BJ (cell line): Measurements from ENCODE around the gene GCSAM. TPM values are rescaled to one million over a fixed set of nuclear protein-coding genes. Genes with fewer than 3 reads are reported as not detected.

Experiments used
- CTCF ChIA-PET: fragments of 350-600 bp; formaldehyde crosslinking; extraction: SDS; loops from one replicate; lab custom pipeline; 2021; ENCODE audit warnings: antibody characterized with exemption, inconsistent platforms; lab: Yijun Ruan, JAX
- POLR2A ChIA-PET: fragments of 300-600 bp; sonication (Branson Sonifier 250); formaldehyde crosslinking; extraction: SDS; loops from one replicate; lab custom pipeline; 2021; ENCODE audit warnings: antibody characterized with exemption; lab: Charles Lee
- DNase-seq: peaks from one replicate; pipeline ENCODE4 v3.0.0-alpha.2; 2011; ENCODE audit warnings: low read depth
- H3K27me3 ChIP-seq: 2 replicates; pipeline ENCODE4 v1.6.0; 2011; ENCODE audit warnings: low read length; ENCODE audit not compliant: control insufficient read depth, insufficient read depth
- H3K36me3 ChIP-seq: 2 replicates; pipeline ENCODE4 v1.5.1; 2011; ENCODE audit warnings: low read length; ENCODE audit not compliant: control insufficient read depth, insufficient read depth
- H3K4me3 ChIP-seq: 2 replicates; pipeline ENCODE4 v1.5.1; 2011; ENCODE audit warnings: low read depth, mild to moderate bottlenecking, control low read depth, low read length
- CTCF ChIP-seq: IDR thresholded peaks from 2 replicates; pipeline ENCODE4 v1.5.1; 2011; ENCODE audit warnings: low read depth, mild to moderate bottlenecking, control low read depth, inconsistent platforms, low read length, moderate library complexity; ENCODE audit not compliant: insufficient read depth
- polyA plus RNA-seq: library from polyadenylated mRNA; depleted of rRNA; stranded (reverse); fragments of >200 nt; gene quantifications from 2 replicates; pipeline ENCODE4 v1.2.3, GENCODE V29; 2011

GCSAM gene
- polyA plus RNA-seq, 1 experiment = not detected

GRCh38 chr3:112109322-112109721, 23.7 kb downstream of the GCSAM start:
- Histone ChIP-seq H3K4me3 (no peak overlapping the region), H3K36me3 (0 out of 2 replicates have a peak, but pooled peaks cover 1% of the 10 kb centered on the region), H3K27me3 (no peaks in the 10 kb centered on the region)
- POLR2A ChIA-PET = no interaction called here
- TF ChIP-seq CTCF = no peak
- DNase-seq = no peak
- CTCF ChIA-PET = interaction anchor here (0.8 kb wide), 1 partner anchor 16 kb away, joined by 3 read pairs; no protein-coding TSS in a partner anchor

GRCh38 chr3:112104774-112105173, 28.3 kb downstream of the GCSAM start:
- ChIA-PET CTCF (interaction anchor here (1.2 kb wide), 1 partner anchor 17 kb away, joined by 3 read pairs; no protein-coding TSS in a partner anchor), POLR2A (no interaction called here)
- no peak for TF ChIP-seq CTCF
- H3K27me3 ChIP-seq = no peaks in the 10 kb centered on the region
- no peak for DNase-seq
- H3K4me3 ChIP-seq = no peak overlapping the region
- H3K36me3 ChIP-seq = 0 out of 2 replicates have a peak, but pooled peaks cover 1% of the 10 kb centered on the region

- POLR2A ChIA-PET = no interaction called here
- Histone ChIP-seq H3K36me3 (0 out of 2 replicates have a peak, but pooled peaks cover 1% of the 10 kb centered on the region), H3K27me3 (no peaks in the 10 kb centered on the region), H3K4me3 (no peak overlapping the region)
- peak; percentile 66 for DNase-seq
- TF ChIP-seq CTCF = no peak
- CTCF ChIA-PET = interaction anchor here (4.0 kb wide), 1 partner anchor 9 kb away, joined by 21 read pairs; no protein-coding TSS in a partner anchor
Measured at GRCh38 chr3:112101916-112102315, 31.1 kb downstream of the GCSAM start.

GRCh38 chr3:112097378-112097777, 35.7 kb downstream of the GCSAM start:
- POLR2A ChIA-PET = no interaction called here
- no peaks in the 10 kb centered on the region for H3K36me3 ChIP-seq
- no peaks in the 10 kb centered on the region for H3K27me3 ChIP-seq
- H3K4me3 ChIP-seq = no peak overlapping the region
- DNase-seq = peak; percentile 98
- CTCF ChIA-PET = interaction anchor here (0.7 kb wide), 1 partner anchor 14 kb away, joined by 3 read pairs; no protein-coding TSS in a partner anchor
- TF ChIP-seq CTCF = no peak

- no peak overlapping the region for H3K4me3 ChIP-seq
- no peaks in the 10 kb centered on the region for H3K27me3 ChIP-seq
- TF ChIP-seq CTCF = no peak
- CTCF ChIA-PET = no interaction called here
- POLR2A ChIA-PET = no interaction called here
- no peak for DNase-seq
- H3K36me3 ChIP-seq = no peaks in the 10 kb centered on the region
Measured at GRCh38 chr3:112096176-112096575, 36.9 kb downstream of the GCSAM start.
